Ascending aorta (tissue), 2 donors: ENCODE results near the gene UBE2D2. TPM values are rescaled to one million over a fixed set of nuclear protein-coding genes. Genes with fewer than 3 reads are reported as not detected.
"Not testable (repeated sequence)": the region's sequence is repeated elsewhere in the genome, so short reads cannot be mapped to it uniquely, and the experiment has no call there.

ENCODE experiments used
- DNase-seq, 2 donors: peaks; one replicate each; pipeline ENCODE4 v3.0.0-alpha.2; 2019; ENCODE audit warnings: low spot score in 2 of 2
- H3K27ac ChIP-seq, 2 donors: fragments of 200-600 bp; sonication (generic); one replicate each; pipeline ENCODE4 v1.5.1; 2016 to 2017; ENCODE audit warnings: mild to moderate bottlenecking in 1 of 2
- H3K27me3 ChIP-seq: fragments of 200-600 bp; sonication (generic); one replicate; pipeline ENCODE4 v1.5.1; 2017
- H3K36me3 ChIP-seq, 2 donors: fragments of 200-600 bp; sonication (generic); one replicate each; pipeline ENCODE4 v1.5.1; 2016
- H3K4me1 ChIP-seq, 2 donors: fragments of 200-600 bp; sonication (generic); one replicate each; pipeline ENCODE4 v1.5.1; 2016 to 2017; ENCODE audit warnings: mild to moderate bottlenecking in 1 of 2
- H3K4me3 ChIP-seq, 2 donors: fragments of 200-600 bp; sonication (generic); one replicate each; pipeline ENCODE4 v1.5.1; 2016 to 2017; ENCODE audit warnings: mild to moderate bottlenecking in 1 of 2
- H3K9me3 ChIP-seq, 2 donors: fragments of 200-600 bp; sonication (generic); one replicate each; pipeline ENCODE4 v1.5.1; 2016
- CTCF ChIP-seq, 3 experiments: fragments of 200-600 bp in 2 of 3; fragments of 450-650 bp in 1 of 3; sonication (generic) in 2 of 3; IDR thresholded peaks; one replicate each; pipeline ENCODE4 v1.5.1; 2016 to 2019; ENCODE audit warnings: antibody characterized with exemption in 3 of 3, mild to moderate bottlenecking in 1 of 3, moderate library complexity in 1 of 3
- intact Hi-C: fragments of 100-400 bp; cut with DNase I; formaldehyde crosslinking; loops from one replicate; pipeline ENCODE4 v1.15.1; 2023
- total RNA-seq: library from RNA; depleted of rRNA; stranded (reverse); fragments of >200 nt; gene quantifications from one replicate; pipeline ENCODE4 v1.1.0, GENCODE V29; 2016

UBE2D2 gene
- total RNA-seq, 1 donor from 2014 or later, result 65.9 TPM

GRCh38 chr5:139605887-139606286, 44.7 kb downstream of the UBE2D2 start:
- Histone ChIP-seq H3K27me3 (no peaks in the 10 kb centered on the region), H3K27ac (no peak overlapping the region), H3K36me3 (peaks cover 28 to 30% of the 10 kb centered on the region in 2 donors), H3K4me1 (peaks cover 0 to 3% of the 10 kb centered on the region in 2 donors), H3K4me3 (no peak overlapping the region), H3K9me3 (no peaks in the 10 kb centered on the region)
- DNase-seq, result no peak
- TF ChIP-seq CTCF (IDR thresholded peaks at IDR 0.05), result no peak
- intact Hi-C loops, result no loop called here

- peaks cover 4 to 7% of the 10 kb centered on the region in 2 donors for H3K36me3 ChIP-seq
- no peak for DNase-seq
- no peak overlapping the region for H3K4me3 ChIP-seq
- TF ChIP-seq CTCF (IDR thresholded peaks at IDR 0.05), result no peak
- no peaks in the 10 kb centered on the region for H3K27me3 ChIP-seq
- intact Hi-C loops, result no loop called here
- H3K27ac ChIP-seq, result no peak overlapping the region
- H3K4me1 ChIP-seq, result peaks cover 0 to 3% of the 10 kb centered on the region in 2 donors
- no peaks in the 10 kb centered on the region for H3K9me3 ChIP-seq
Measured at GRCh38 chr5:139611703-139612584, 50.8 kb downstream of the UBE2D2 start.

GRCh38 chr5:139619861-139620260, 58.7 kb downstream of the UBE2D2 start:
- no peak for DNase-seq
- no peak overlapping the region for H3K4me3 ChIP-seq
- H3K27ac ChIP-seq, result no peak overlapping the region
- peaks cover 47 to 50% of the 10 kb centered on the region in 2 donors for H3K36me3 ChIP-seq
- H3K4me1 ChIP-seq, result no peaks in the 10 kb centered on the region
- intact Hi-C loops, result no loop called here
- no peaks in the 10 kb centered on the region for H3K27me3 ChIP-seq
- no peaks in the 10 kb centered on the region for H3K9me3 ChIP-seq
- no peak for TF ChIP-seq CTCF (IDR thresholded peaks at IDR 0.05)

DNA sequence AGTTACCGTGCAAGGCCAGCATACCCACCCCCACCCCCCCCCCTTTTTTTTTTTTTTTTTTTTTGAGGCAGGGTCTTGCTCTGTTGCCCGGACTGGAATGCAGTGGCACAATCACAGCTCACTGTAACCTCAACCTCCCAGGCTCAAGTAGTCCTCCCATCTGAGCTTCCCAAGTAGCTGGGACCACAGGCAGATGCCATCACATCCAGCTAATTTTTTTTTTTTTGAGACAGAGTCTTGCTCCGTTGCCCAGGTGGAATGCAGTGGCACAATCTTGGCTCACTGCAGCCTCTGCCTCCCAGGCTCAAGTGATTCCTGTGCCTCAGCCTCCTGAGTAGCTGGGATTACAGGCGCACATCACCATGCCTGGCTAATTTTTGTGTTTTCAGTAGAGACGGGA, 64.3 kb downstream of the UBE2D2 start:
- H3K4me1 ChIP-seq, H3K27me3 ChIP-seq, DNase-seq, H3K4me3 ChIP-seq, H3K27ac ChIP-seq, H3K9me3 ChIP-seq, intact Hi-C loops: not testable (repeated sequence)
- peaks cover 36 to 75% of the 10 kb centered on the region in 2 donors for H3K36me3 ChIP-seq

- intact Hi-C loops, result no loop called here
- TF ChIP-seq CTCF (IDR thresholded peaks at IDR 0.05), result no peak
- H3K27ac ChIP-seq, result no peak overlapping the region
- H3K4me1 ChIP-seq, result peaks cover 0 to 4% of the 10 kb centered on the region in 2 donors
- H3K36me3 ChIP-seq, result peaks cover 6 to 47% of the 10 kb centered on the region in 2 donors
- DNase-seq, result no peak
- H3K27me3 ChIP-seq, result no peaks in the 10 kb centered on the region
- H3K4me3 ChIP-seq, result no peak overlapping the region
- no peaks in the 10 kb centered on the region for H3K9me3 ChIP-seq
Measured at GRCh38 chr5:139630855-139631254, 69.7 kb downstream of the UBE2D2 start.

- DNase-seq, result no peak
- intact Hi-C loops, result no loop called here
Measured at GRCh38 chr5:139631520-139632165, 70.5 kb downstream of the UBE2D2 start.

More at GRCh38 chr5:139631520-139632165, 70.5 kb downstream of the UBE2D2 start:
- peaks cover 5 to 12% of the 10 kb centered on the region in 2 donors for H3K4me1 ChIP-seq
- no peak overlapping the region for H3K4me3 ChIP-seq
- H3K27me3 ChIP-seq, result no peaks in the 10 kb centered on the region
- no peak overlapping the region for H3K27ac ChIP-seq
- H3K36me3 ChIP-seq, result peaks cover 2 to 39% of the 10 kb centered on the region in 2 donors
- no peaks in the 10 kb centered on the region for H3K9me3 ChIP-seq
- TF ChIP-seq CTCF (IDR thresholded peaks at IDR 0.05), result no peak
